ENCODE measurements around the gene PLAAT2. TPM values are rescaled to one million over a fixed set of nuclear protein-coding genes. Genes with fewer than 3 reads are reported as not detected.

The PLAAT2 gene
- polyA plus RNA-seq, 1 donor = 0.12 TPM

- no peaks in the 10 kb centered on the region for H3K27me3 ChIP-seq (ENCODE audit: control insufficient read depth, insufficient read depth, low read length)
- no peak overlapping the region for H3K27ac ChIP-seq (ENCODE audit: low read length)
- H3K4me3 ChIP-seq (ENCODE audit: low read length) = no peak overlapping the region
- WGBS (ENCODE audit: insufficient coverage, low lambda C conversion rate) = no CpG with 5 or more reads among the region's 5 CpGs
- H3K4me1 ChIP-seq (ENCODE audit: control insufficient read depth, insufficient read depth, low read length) = no peaks in the 10 kb centered on the region
- no peaks in the 10 kb centered on the region for H3K36me3 ChIP-seq (ENCODE audit: control insufficient read depth, insufficient read depth, low read length)
- DNase-seq = no peak
- no peaks in the 10 kb centered on the region for H3K9me3 ChIP-seq (ENCODE audit: control insufficient read depth, low read depth, low read length)
These were observed 46.0 kb downstream of the PLAAT2 start for GRCh38 chr11:63517156-63517555.

GRCh38 chr11:63516109-63516508, 47.1 kb downstream of the PLAAT2 start:
- H3K4me3 ChIP-seq (ENCODE audit: low read length) = no peak overlapping the region
- no peaks in the 10 kb centered on the region for H3K27me3 ChIP-seq (ENCODE audit: control insufficient read depth, insufficient read depth, low read length)
- no peak overlapping the region for H3K27ac ChIP-seq (ENCODE audit: low read length)
- no CpG with 5 or more reads among the region's 6 CpGs for WGBS (ENCODE audit: insufficient coverage, low lambda C conversion rate)
- DNase-seq = no peak
- H3K4me1 ChIP-seq (ENCODE audit: control insufficient read depth, insufficient read depth, low read length) = no peaks in the 10 kb centered on the region
- no peaks in the 10 kb centered on the region for H3K36me3 ChIP-seq (ENCODE audit: control insufficient read depth, insufficient read depth, low read length)
- H3K9me3 ChIP-seq (ENCODE audit: control insufficient read depth, low read depth, low read length) = no peaks in the 10 kb centered on the region

- Histone ChIP-seq H3K27ac (ENCODE audit: low read length) (no peak overlapping the region), H3K4me1 (ENCODE audit: control insufficient read depth, insufficient read depth, low read length) (no peaks in the 10 kb centered on the region), H3K4me3 (ENCODE audit: low read length) (no peak overlapping the region), H3K36me3 (ENCODE audit: control insufficient read depth, insufficient read depth, low read length) (no peaks in the 10 kb centered on the region), H3K9me3 (ENCODE audit: control insufficient read depth, low read depth, low read length) (no peaks in the 10 kb centered on the region), H3K27me3 (ENCODE audit: control insufficient read depth, insufficient read depth, low read length) (no peaks in the 10 kb centered on the region)
- no CpG with 5 or more reads among the region's 7 CpGs for WGBS (ENCODE audit: insufficient coverage, low lambda C conversion rate)
- DNase-seq = no peak
These were observed 50.4 kb downstream of the PLAAT2 start for GRCh38 chr11:63512816-63513215.

GRCh38 chr11:63511048-63511748, 52.0 kb downstream of the PLAAT2 start:
- Histone ChIP-seq H3K36me3 (ENCODE audit: control insufficient read depth, insufficient read depth, low read length) (no peaks in the 10 kb centered on the region), H3K27ac (ENCODE audit: low read length) (no peak overlapping the region), H3K9me3 (ENCODE audit: control insufficient read depth, low read depth, low read length) (no peaks in the 10 kb centered on the region), H3K4me1 (ENCODE audit: control insufficient read depth, insufficient read depth, low read length) (no peaks in the 10 kb centered on the region), H3K4me3 (ENCODE audit: low read length) (no peak overlapping the region), H3K27me3 (ENCODE audit: control insufficient read depth, insufficient read depth, low read length) (no peaks in the 10 kb centered on the region)
- DNase-seq = no peak
- WGBS (ENCODE audit: insufficient coverage, low lambda C conversion rate) = no CpG with 5 or more reads among the region's 11 CpGs

- WGBS (ENCODE audit: insufficient coverage, low lambda C conversion rate) = no CpG with 5 or more reads among the region's 7 CpGs
- no peaks in the 10 kb centered on the region for H3K36me3 ChIP-seq (ENCODE audit: control insufficient read depth, insufficient read depth, low read length)
- no peak overlapping the region for H3K27ac ChIP-seq (ENCODE audit: low read length)
- H3K9me3 ChIP-seq (ENCODE audit: control insufficient read depth, low read depth, low read length) = no peaks in the 10 kb centered on the region
- no peak for DNase-seq
- H3K4me3 ChIP-seq (ENCODE audit: low read length) = no peak overlapping the region
- H3K4me1 ChIP-seq (ENCODE audit: control insufficient read depth, insufficient read depth, low read length) = no peaks in the 10 kb centered on the region
- no peaks in the 10 kb centered on the region for H3K27me3 ChIP-seq (ENCODE audit: control insufficient read depth, insufficient read depth, low read length)
These were observed 52.7 kb downstream of the PLAAT2 start for GRCh38 chr11:63510360-63511047.

- Histone ChIP-seq H3K27ac (ENCODE audit: low read length) (no peak overlapping the region), H3K4me3 (ENCODE audit: low read length) (no peak overlapping the region), H3K36me3 (ENCODE audit: control insufficient read depth, insufficient read depth, low read length) (no peaks in the 10 kb centered on the region), H3K9me3 (ENCODE audit: control insufficient read depth, low read depth, low read length) (no peaks in the 10 kb centered on the region), H3K27me3 (ENCODE audit: control insufficient read depth, insufficient read depth, low read length) (no peaks in the 10 kb centered on the region), H3K4me1 (ENCODE audit: control insufficient read depth, insufficient read depth, low read length) (no peaks in the 10 kb centered on the region)
- no CpG with 5 or more reads among the region's 12 CpGs for WGBS (ENCODE audit: insufficient coverage, low lambda C conversion rate)
- no peak for DNase-seq
These were observed 54.4 kb downstream of the PLAAT2 start for GRCh38 chr11:63508745-63509144.

- Histone ChIP-seq H3K9me3 (ENCODE audit: control insufficient read depth, low read depth, low read length) (no peaks in the 10 kb centered on the region), H3K4me3 (ENCODE audit: low read length) (no peak overlapping the region), H3K36me3 (ENCODE audit: control insufficient read depth, insufficient read depth, low read length) (no peaks in the 10 kb centered on the region), H3K27me3 (ENCODE audit: control insufficient read depth, insufficient read depth, low read length) (no peaks in the 10 kb centered on the region), H3K27ac (ENCODE audit: low read length) (no peak overlapping the region), H3K4me1 (ENCODE audit: control insufficient read depth, insufficient read depth, low read length) (no peaks in the 10 kb centered on the region)
- peak in 1 of 2 donors; percentile 29 for DNase-seq
- WGBS (ENCODE audit: insufficient coverage, low lambda C conversion rate) = 67% methylated on average over 2 of the region's 3 CpGs
These were observed 55.2 kb downstream of the PLAAT2 start for GRCh38 chr11:63508009-63508408.

- H3K9me3 ChIP-seq (ENCODE audit: control insufficient read depth, low read depth, low read length) = no peaks in the 10 kb centered on the region
- H3K4me1 ChIP-seq (ENCODE audit: control insufficient read depth, insufficient read depth, low read length) = no peaks in the 10 kb centered on the region
- DNase-seq = no peak
- WGBS (ENCODE audit: insufficient coverage, low lambda C conversion rate) = 86% methylated on average over 1 of the region's 2 CpGs
- H3K27ac ChIP-seq (ENCODE audit: low read length) = no peak overlapping the region
- H3K36me3 ChIP-seq (ENCODE audit: control insufficient read depth, insufficient read depth, low read length) = no peaks in the 10 kb centered on the region
- no peaks in the 10 kb centered on the region for H3K27me3 ChIP-seq (ENCODE audit: control insufficient read depth, insufficient read depth, low read length)
- H3K4me3 ChIP-seq (ENCODE audit: low read length) = no peak overlapping the region
These were observed 55.7 kb downstream of the PLAAT2 start for GRCh38 chr11:63507511-63507910.

- Histone ChIP-seq H3K27me3 (ENCODE audit: control insufficient read depth, insufficient read depth, low read length) (no peaks in the 10 kb centered on the region), H3K27ac (ENCODE audit: low read length) (no peak overlapping the region), H3K9me3 (ENCODE audit: control insufficient read depth, low read depth, low read length) (no peaks in the 10 kb centered on the region), H3K4me1 (ENCODE audit: control insufficient read depth, insufficient read depth, low read length) (no peaks in the 10 kb centered on the region), H3K4me3 (ENCODE audit: low read length) (no peak overlapping the region), H3K36me3 (ENCODE audit: control insufficient read depth, insufficient read depth, low read length) (no peaks in the 10 kb centered on the region)
- no CpG with 5 or more reads among the region's 2 CpGs for WGBS (ENCODE audit: insufficient coverage, low lambda C conversion rate)
- no peak for DNase-seq
These were observed 56.3 kb downstream of the PLAAT2 start for GRCh38 chr11:63506876-63507275.

GRCh38 chr11:63505857-63506528, 57.2 kb downstream of the PLAAT2 start, which contains the start of gene LGALS12:
Gene LGALS12, plus strand, starts transcription at chr11:63506084. Its CDS starts 375 bp downstream, at chr11:63506459.
- H3K9me3 ChIP-seq (ENCODE audit: control insufficient read depth, low read depth, low read length) = no peaks in the 10 kb centered on the region
- no CpG with 5 or more reads among the region's 15 CpGs for WGBS (ENCODE audit: insufficient coverage, low lambda C conversion rate)
- H3K27me3 ChIP-seq (ENCODE audit: control insufficient read depth, insufficient read depth, low read length) = no peaks in the 10 kb centered on the region
- no peaks in the 10 kb centered on the region for H3K4me1 ChIP-seq (ENCODE audit: control insufficient read depth, insufficient read depth, low read length)
- H3K4me3 ChIP-seq (ENCODE audit: low read length) = no peak within 1 kb of the TSS
- no peak within 1 kb of the TSS for H3K27ac ChIP-seq (ENCODE audit: low read length)
- no peak for DNase-seq
- no peaks in the 10 kb centered on the region for H3K36me3 ChIP-seq (ENCODE audit: control insufficient read depth, insufficient read depth, low read length)
